ENCODE measurements around the gene PHACTR3.

- no peak for TF ChIP-seq CTCF (IDR thresholded peaks at IDR 0.05)
- TF ChIP-seq EZH2 (IDR thresholded peaks at IDR 0.05) = no peak
These were observed 20.1 kb downstream of the PHACTR3 start for GRCh38 chr20:59624401-59624800.

All from neural progenitor cell (in vitro differentiated cells).